HT1080 (cell line): ENCODE measurements around the gene JPT2. TPM values are rescaled to one million over a fixed set of nuclear protein-coding genes. Genes with fewer than 3 reads are reported as not detected.
A peak's percentile ranks its signal among the peaks of the same experiment; 100 is the strongest.
"Not testable (repeated sequence)": the region's sequence is repeated elsewhere in the genome, so short reads cannot be mapped to it uniquely, and the experiment has no call there.

ENCODE experiments used
- DNase-seq: peaks from one replicate; pipeline ENCODE4 v3.0.0-alpha.2; 2015; ENCODE audit warnings: low read depth
- total RNA-seq: library from RNA; depleted of rRNA; stranded (reverse); fragments of >200 nt; shearing (Covaris generic); gene quantifications from 2 replicates; pipeline ENCODE4 v1.2.3, GENCODE V29; 2014

JPT2 gene
- total RNA-seq, 1 experiment from 2014 or later: 111 TPM

DNA sequence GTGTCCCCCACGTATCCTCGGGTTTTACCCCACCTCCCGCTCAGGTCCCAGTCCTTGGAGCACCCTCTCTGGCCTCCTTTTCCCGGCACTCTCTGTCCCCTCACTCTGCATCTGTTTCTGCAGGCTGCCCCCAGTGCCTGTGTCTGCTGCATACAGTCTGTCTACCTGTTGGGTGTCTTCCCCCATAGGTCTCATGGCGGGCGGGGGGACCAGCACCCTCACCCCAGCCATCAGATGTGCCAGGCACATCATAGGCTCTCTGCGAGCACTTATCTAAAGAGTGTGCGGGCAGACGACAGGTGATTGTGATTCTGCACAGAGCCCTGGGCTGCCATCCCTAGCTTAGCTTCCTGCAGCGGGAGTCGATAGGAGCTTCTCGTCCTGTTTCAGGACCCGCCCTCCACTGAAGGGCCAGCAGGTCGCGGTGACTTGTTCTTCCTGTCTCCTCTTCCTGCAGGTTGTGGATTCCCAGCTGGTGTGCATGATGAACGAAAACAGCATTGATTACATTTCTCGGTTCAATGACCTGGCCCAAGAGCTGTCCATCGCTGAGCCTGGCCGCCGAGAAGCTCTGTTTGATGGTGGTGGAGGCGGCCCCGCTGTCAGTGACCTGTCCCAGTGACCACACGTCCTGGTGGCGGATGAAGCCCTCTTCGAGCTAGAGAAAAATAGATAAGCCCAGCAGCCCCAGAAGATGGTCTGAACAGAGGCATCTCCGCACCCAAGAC, 4.5 kb upstream of the JPT2 start:
- DNase-seq: no peak

DNA sequence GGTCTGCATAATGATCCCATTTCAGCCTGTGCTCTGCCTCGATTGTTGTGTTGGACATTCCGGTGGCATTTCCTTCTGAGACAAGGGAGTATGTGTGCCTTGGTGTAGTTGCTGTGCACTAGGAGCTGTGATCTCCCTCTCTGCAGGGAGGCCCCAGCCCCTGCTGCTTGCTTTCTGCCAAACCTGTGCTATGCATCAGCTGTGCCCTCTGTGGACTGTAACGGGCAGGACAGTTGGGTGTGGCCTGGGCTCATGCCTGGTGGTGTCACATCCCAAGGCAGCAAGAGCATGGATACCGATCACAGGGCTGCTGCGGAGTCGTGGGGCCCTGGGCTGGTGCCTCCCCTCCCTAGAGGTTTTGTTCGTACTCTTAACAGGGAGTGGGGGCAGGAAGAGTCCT, 3.8 kb upstream of the JPT2 start:
- no peak for DNase-seq

DNA sequence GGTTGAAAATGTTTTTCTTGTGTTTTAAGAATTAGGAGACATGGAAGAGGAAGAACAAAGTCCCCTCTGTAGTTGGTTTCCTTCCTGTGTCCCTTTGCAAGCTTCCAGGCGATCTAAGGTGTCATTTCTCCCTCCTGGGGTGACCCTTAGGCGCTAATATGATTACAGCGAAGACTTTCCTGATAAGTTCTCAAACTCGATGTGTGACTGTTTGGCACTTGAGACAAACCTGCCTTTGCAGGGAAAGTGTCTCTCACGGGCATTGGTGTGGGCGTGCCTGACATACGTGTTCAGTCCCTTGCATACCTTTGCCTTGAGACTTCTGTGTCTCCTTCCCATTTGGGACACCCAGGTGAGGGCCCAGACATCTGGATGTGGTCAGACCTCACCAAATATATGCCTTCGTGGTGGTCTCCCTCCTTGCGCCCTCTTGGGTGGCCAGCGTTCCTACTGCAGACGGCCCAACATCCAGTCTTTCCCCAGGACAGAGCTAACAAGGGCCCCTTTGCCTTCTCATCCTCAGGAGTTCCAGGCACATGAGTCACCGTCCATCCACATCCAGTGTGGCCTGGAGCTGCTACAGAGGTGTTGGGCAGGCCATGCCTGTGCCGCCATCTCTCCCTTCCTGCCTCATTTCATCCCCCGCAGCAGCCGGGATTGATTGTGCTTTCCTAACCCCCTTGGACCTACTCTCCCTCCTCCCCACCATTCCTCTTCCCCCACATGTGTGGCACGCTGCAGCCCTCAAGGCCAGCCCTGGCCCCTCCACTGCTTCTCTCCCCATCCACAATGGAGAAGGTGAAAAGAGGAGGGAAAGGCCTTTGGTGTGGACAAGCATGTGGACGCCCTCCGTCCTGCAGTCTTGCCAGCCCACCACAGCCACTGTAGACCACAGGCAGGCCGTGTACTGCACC, 3.1 kb upstream of the JPT2 start:
- peak; percentile 79 for DNase-seq

DNA sequence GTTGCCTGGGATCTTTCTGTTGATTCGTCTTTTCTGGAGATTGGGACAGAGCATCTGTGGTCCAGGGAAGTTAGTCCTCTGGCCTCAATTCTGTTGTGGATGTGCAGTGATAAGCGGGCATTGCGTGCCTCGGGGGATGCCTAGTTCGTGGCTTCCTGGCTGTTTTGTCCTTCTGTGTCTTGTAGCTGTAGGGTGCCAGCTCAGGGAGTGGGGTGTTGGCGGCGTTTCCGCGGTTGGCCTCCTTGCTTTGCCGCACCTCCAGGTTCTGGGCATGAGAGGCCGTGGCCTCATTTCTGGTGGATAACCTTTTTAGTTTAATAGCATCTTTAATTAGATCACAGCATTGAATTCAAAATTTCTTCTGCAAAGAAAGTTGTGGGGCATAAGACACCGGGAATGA, 1.4 kb upstream of the JPT2 start:
- DNase-seq: no peak

DNA sequence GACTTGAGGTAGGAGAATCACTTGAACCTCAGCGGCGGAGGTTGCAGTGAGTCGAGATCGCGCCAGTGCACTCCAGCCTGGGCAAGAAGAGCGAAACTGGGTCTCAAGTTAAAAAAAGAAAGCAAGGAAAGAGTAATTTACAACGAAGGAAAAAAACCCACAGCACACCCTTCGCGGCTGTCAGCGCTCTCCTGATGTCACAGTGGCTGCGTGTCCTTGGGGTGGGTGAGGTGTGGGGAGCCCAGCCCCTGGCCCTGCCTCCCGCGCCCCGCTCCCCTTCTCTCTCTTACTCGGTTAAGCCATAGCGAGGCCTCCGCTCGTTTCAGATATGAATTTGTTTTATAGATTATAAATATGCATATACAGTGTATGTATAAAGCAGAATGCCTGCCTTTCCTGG, 740 bp upstream of the JPT2 start:
- no peak for DNase-seq

DNA sequence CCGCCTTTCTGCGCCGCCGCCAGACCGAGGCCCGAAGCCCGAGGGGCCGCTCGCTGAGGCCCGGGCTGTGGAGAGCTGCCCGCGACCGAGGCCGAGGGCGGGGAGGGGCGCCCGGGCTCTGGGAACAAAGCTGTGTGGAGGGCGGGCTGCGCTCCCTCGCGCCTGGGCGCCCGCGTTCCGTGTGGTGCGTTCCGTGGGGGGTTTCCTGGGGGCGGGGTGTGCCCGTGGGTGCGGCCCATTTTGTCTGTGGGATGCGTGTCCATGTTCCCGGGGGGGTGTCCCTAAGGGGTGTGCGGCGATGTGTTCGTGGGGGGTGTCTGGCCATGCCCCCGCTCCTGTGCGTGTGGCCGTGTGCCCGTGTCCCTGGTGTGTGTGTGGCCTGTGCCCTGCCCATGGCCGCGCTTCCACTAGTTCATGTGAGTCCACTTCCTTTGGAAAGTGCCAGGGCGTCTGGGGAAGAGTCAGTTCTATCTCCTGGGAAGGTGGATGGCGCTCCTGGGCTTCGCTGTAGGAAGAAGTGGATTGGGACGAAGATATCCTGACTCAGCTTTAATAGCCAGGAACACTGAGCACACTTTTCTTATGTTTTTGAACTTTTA, 520 bp downstream of the JPT2 start:
- DNase-seq: peak; percentile 30

DNA sequence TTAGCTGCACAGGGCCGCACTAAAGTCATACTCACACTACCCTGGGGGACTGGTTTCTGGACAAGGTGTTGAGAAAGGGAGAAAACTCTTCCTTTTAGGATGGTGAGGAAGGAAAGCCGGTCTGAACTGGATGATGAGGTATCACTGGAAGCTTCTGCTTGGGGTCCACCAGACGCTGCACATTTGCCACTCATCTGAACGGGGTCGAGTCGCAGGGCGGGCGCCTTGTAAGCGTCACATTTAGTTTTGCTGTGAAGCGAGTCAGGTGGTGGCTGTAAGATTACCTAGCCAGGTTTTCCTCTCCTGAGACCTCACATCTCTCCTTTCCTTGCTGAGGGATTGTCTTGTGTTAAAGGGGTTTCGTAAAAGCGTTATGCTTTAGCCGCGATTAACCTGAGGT, 2.3 kb downstream of the JPT2 start:
- DNase-seq: no peak

DNA sequence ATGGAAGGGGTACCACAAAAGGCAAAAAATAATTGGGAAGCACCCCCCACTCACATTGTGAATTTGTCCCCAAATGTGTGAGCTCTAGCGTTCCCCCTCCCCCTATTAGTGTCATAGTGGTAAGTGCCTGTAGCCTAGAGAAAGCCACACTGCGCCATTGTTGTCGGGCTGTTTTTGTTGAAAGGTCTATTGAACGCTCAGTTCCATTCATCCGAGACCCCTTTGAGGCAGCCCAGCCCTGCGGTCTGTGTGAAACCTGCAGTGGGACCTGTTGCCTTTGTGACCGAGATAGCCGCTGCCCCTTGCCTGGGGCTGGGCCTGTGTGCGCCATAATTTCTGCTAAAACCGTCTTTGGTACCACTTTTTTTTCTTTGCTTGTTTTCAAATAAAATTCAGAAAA, 3.0 kb downstream of the JPT2 start:
- no peak for DNase-seq

DNA sequence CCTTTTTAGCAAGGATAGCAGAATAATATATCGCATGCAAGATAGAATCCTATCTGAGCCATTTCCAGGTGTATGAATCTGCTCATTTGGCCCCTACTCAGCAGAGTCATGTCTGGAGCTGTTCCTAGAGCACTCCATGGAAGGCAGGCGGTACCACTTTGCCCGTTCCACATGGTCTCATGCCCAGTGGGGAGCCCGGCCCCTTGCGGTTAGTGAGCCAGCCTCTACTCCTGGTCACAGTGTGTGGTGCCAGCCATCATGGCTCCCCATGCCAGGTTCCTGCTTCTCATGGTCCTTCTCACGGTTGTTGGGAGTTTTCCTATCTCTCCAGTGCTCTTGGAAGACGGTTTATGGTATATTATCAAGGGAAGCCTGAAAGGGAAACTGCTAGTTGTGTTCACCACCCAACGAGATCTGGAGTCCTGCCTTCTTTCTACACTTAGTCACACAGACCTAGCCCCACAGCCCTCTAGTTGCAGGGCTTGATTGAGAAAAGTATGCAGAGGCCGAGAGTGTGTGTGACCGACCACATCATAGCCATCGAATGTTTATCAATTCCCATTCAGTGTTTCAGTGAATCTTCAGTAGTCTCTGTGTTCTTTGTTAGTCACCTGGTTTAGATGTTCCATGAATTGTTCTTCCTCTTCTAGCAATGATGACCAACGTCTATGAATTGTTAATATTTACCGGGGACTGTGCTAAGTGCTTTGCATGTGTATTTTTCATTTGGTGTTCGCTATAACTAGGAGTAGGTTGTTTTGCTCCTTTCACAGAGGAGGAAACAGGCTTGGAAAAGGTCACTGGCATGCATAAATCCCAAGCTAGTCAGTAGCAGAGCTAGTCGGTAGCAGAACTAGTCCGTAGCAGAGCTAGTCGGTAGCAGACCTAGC, 9.6 kb downstream of the JPT2 start:
- no peak for DNase-seq

DNA sequence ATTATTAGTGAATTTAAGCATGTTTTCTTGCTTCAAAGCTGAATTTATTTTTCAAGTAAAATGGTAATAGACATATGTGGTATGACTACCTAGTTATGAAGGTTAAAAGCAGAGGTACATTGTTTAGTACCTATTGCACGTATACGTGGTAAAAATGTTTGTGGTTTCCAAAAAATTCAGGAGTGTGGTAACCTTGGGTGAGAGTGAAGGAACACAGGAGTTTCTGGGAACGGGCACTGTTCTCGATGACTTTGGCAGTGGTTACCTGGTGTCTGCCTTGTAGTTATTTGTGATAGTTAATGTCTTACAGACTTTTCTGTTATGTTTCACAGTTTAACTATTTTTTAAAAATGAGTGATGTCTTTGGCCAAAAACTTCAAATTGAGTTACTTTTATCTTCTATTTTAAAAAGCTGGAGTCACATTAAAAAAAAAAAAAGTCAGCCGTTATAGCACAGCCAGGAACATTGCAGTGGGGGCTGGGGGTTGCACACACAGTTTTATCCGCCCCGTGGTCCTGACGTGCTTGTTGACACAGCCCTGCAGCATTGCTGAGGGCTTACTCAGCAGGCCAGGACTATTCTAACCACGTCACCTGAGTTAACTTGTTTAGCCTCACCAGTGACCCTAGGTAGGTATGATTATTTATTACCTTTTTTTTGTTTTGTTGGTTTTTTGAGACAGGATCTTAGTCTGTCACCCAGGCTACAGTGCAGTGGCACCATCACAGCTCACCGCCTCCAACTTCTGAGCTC, 10.9 kb downstream of the JPT2 start:
- peak; percentile 82 for DNase-seq

DNA sequence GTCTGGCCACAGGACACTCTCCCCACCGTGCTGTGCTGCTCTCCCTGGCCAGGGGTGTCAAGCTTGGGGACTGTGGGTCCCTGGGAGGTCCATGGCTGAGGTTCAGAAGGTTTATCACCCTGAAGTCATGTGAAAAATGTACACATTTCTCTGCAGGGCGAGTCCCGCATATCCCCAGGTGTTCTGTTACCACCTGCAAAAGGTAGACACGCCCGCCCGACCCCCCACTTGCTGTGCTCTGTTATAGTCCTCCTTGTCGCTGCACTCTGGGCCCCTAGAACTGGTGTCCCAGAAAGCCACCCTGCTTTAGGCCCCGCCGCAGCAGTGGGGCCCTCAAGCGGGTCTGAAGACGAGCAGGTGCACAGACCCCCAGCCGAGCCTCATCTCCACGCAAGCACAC, 11.8 kb downstream of the JPT2 start:
- no peak for DNase-seq

DNA sequence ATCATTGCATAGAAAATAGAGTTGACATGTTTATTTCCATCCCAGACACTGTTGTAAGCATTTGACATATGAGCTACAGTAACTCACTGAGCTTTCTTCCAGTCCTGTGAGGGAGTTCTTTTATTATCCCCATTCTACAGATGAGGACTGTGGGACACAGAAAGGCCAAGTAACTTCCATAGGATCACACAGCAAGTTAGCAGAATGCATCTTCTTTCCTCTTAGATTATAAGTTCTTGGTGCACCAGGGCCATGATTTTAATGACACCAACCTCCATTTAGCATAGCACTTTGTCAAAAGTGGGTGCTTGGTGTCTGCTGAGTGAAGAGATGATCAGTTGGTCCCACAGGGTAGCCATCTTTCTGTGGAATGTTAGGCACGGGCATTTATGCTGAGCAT, 12.7 kb downstream of the JPT2 start:
- DNase-seq: no peak

DNA sequence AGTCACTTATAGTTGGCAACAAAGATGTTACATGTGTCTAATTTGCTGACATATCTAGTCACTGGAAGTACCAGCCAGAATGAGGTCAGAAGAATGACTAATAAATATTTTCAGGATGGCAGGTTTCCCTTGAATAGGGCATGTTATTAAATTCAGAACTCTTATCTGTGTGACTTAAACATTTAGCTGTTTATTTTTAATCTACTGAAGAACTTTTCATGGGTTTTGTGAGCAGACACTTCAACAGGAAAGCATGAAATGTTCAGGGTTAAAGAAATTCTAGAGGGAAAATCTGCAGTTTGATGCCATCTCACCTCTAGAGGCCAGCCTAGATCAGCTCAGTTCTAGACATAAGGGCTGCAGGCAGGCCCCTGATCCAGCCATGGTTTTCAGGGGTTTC, 13.2 kb downstream of the JPT2 start:
- peak; percentile 62 for DNase-seq

DNA sequence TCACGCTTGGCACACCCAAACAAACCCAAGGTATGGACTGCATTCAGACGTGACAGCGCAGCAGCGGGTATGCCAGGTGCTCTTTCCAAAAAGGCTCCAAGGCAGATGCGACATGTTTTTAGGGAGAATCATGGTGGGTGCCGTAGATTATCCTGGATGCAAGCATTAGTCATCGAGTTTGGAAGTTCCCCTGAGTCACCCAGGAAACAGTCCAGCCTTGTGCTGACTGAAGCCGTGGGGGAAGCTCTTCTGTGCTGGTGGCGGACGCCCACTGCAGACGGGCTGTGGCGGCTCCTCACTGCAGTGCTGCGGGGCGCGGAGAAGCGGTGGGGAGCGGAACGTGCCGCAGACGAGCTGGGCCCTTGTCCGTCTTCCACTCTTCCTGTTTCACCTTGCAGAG, 13.9 kb downstream of the JPT2 start:
- peak; percentile 83 for DNase-seq

DNA sequence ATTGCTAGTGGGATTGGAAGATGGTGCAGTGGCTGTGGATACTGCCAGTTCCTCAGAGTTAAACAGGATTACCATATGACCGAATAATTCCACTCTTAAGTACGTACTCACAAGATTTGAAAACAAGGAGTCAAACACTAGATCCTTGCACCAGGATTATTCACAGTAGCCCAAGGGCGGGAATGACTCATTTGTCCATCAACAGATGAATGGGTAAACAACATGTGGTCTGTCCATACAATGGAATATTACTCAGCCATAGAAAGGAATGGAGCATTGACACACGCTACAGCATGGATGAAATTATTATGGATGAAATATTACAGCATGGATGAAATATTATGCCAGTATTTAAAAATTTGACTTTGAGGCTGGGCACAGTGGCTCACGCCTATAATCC, 18.8 kb downstream of the JPT2 start:
- DNase-seq: no peak

DNA sequence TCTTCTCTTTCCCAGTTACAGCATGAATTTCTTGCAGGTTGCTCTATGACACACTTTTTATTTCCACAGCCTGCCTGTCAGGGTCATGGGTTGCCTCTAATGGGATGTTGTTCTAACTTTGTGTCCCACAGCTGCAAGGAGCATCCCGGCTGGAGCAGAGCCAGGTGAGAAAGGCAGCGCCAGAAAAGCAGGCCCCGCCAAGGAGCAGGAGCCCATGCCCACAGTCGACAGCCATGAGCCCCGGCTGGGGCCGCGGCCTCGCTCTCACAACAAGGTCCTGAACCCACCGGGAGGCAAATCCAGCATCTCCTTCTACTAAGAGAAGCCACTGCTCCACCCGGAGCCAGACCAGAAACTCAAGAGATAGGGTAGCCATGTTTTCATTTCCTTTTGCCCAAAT, 20.6 kb downstream of the JPT2 start:
- DNase-seq: no peak

DNA sequence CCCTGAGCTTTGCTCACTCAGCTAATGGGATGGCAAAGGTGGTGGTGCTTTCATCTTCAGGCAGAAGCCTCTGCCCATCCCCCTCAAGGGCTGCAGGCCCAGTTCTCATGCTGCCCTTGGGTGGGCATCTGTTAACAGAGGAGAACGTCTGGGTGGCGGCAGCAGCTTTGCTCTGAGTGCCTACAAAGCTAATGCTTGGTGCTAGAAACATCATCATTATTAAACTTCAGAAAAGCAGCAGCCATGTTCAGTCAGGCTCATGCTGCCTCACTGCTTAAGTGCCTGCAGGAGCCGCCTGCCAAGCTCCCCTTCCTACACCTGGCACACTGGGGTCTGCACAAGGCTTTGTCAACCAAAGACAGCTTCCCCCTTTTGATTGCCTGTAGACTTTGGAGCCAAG, 22.2 kb downstream of the JPT2 start:
- DNase-seq: no peak

DNA sequence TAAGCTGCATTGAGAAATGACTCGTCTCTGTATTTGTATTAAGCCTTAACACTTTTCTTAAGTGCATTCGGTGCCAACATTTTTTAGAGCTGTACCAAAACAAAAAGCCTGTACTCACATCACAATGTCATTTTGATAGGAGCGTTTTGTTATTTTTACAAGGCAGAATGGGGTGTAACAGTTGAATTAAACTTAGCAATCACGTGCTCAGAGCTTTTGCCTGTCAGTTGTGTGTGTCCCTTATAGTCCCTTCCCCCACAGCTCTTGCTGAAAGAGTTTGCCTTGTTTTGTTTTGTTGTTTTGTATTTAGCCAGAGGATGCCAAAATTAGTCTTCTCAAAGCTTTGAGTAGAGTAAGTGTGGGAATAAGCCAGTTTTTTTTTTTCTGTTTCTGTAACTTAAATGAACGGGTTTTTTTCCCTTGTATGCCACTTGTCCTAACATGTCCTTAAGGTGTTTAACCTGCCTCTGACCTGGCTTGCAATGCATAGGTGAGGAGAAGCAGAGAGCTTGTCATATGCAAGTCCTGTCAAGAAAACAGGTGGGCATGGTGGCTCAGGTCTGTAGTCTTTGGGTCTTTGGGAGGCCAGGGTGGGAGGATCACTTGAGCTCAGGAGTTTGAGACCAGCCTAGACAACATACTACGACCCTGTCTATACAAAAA, 23.3 kb downstream of the JPT2 start:
- DNase-seq: no peak

DNA sequence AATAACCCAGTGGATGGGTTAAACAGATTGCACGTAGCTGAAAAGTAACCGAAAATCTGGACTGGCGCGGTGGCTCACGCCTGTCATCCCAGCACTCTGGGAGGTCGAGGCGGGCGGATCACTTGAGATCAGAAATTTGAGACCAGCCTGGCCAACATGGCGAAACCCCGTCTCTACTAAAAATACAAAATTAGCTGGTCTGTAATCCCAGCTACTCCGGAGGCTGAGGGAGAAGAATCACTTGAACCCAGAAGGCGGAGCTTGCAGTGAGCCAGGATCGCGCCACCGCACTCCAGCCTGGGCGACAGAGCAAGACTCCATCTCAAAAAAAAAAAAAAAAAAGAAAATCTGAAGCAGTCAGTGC, 27.2 kb downstream of the JPT2 start:
- DNase-seq: not testable (repeated sequence)
